Cardiac fibroblast (primary cell): ENCODE results near the gene VSTM5.

Source experiments
- DNase-seq, 2 donors: peaks; one replicate each; pipeline versions ENCODE4 v3.0.0 to v3.0.0-alpha.2; 2010; ENCODE audit warnings: low read depth in 2 of 2
- H3K4me3 ChIP-seq, 2 donors: replicated peaks in 1 of 2; 1 replicate in 1 of 2; 2 replicates in 1 of 2; pipeline ENCODE4 v1.5.1; 2011; ENCODE audit warnings: low read depth in 2 of 2, low read length in 2 of 2, mild to moderate bottlenecking in 2 of 2, moderate library complexity in 1 of 2
- CTCF ChIP-seq: IDR thresholded peaks from one replicate; pipeline ENCODE4 v1.5.1; 2011; ENCODE audit warnings: low read depth, mild to moderate bottlenecking, low read length, inconsistent platforms

VSTM5 gene

GRCh38 chr11:93832780-93833179 lies 17.6 kb downstream of the VSTM5 start:
- H3K4me3 ChIP-seq: no peak overlapping the region
- TF ChIP-seq CTCF: no peak

GRCh38 chr11:93831343-93832127 lies 18.9 kb downstream of the VSTM5 start:
- DNase-seq: no peak
- no peak overlapping the region for H3K4me3 ChIP-seq
- TF ChIP-seq CTCF: no peak

More at GRCh38 chr11:93832780-93833179, 17.6 kb downstream of the VSTM5 start:
- DNase-seq: no peak

- no peak for TF ChIP-seq CTCF
- H3K4me3 ChIP-seq: no peak overlapping the region
- no peak for DNase-seq
Observed at GRCh38 chr11:93829598-93829997, 20.8 kb downstream of the VSTM5 start.

GRCh38 chr11:93827363-93827762 lies 23.1 kb downstream of the VSTM5 start:
- H3K4me3 ChIP-seq: no peak overlapping the region
- no peak for DNase-seq
- TF ChIP-seq CTCF: no peak

GRCh38 chr11:93823210-93823609 lies 27.2 kb downstream of the VSTM5 start:
- DNase-seq: no peak
- H3K4me3 ChIP-seq: no peak overlapping the region
- no peak for TF ChIP-seq CTCF

GRCh38 chr11:93822359-93822758 lies 28.1 kb downstream of the VSTM5 start:
- peak in 1 of 2 donors; percentile 23 for DNase-seq
- no peak for TF ChIP-seq CTCF
- no peak overlapping the region for H3K4me3 ChIP-seq

- no peak overlapping the region for H3K4me3 ChIP-seq
- DNase-seq: no peak
- TF ChIP-seq CTCF: no peak
Observed at GRCh38 chr11:93821617-93822016, 28.8 kb downstream of the VSTM5 start.
